ENCODE measurements around the gene TMEM127. TPM values are rescaled to one million over a fixed set of nuclear protein-coding genes. Genes with fewer than 3 reads are reported as not detected.

Gene TMEM127
- total RNA-seq, 1 donor from 2014 or later = 40.0 TPM

- Histone ChIP-seq H3K9me3 (no peaks in the 10 kb centered on the region), H3K27ac (no peak overlapping the region), H3K4me3 (no peak overlapping the region), H3K27me3 (no peaks in the 10 kb centered on the region), H3K4me1 (peaks cover 23% of the 10 kb centered on the region), H3K36me3 (no peaks in the 10 kb centered on the region)
- no peak for DNase-seq (ENCODE audit: extremely low spot score in 2 of 2)
- intact Hi-C loops (cut with DNase I) = no loop called here
- TF ChIP-seq POLR2A (IDR thresholded peaks at IDR 0.05) (no peak), POLR2AphosphoS5 (IDR thresholded peaks at IDR 0.05; ENCODE audit: insufficient read depth in 1 of 2, low read depth in 1 of 2) (no peak)
- TF ChIP-seq, protein P1, sequence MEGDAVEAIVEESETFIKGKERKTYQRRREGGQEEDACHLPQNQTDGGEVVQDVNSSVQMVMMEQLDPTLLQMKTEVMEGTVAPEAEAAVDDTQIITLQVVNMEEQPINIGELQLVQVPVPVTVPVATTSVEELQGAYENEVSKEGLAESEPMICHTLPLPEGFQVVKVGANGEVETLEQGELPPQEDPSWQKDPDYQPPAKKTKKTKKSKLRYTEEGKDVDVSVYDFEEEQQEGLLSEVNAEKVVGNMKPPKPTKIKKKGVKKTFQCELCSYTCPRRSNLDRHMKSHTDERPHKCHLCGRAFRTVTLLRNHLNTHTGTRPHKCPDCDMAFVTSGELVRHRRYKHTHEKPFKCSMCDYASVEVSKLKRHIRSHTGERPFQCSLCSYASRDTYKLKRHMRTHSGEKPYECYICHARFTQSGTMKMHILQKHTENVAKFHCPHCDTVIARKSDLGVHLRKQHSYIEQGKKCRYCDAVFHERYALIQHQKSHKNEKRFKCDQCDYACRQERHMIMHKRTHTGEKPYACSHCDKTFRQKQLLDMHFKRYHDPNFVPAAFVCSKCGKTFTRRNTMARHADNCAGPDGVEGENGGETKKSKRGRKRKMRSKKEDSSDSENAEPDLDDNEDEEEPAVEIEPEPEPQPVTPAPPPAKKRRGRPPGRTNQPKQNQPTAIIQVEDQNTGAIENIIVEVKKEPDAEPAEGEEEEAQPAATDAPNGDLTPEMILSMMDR (IDR thresholded peaks at IDR 0.05) = no peak
These were observed 20.0 kb downstream of the TMEM127 start for GRCh38 chr2:96245609-96246390.

DNA sequence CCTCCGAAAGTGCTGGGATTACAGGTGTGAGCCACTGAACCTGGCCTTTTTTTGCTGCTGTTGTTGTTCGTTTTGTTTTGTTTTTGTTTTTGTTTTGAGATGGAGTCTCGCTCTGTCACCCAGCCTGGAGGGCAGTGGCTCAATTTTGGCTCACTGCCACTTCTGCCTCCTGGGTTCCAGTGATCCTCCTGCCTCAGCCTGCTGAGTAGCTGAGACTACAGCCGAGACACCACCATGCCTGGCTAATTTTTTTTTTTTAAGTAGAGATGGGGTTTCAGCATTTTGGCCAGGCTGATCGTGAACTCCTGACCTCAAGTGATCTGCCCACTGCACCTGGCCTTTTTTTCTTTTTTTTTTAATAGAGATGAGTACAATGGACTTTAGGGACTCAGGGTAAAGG, 22.0 kb downstream of the TMEM127 start:
- Histone ChIP-seq H3K36me3 (no peaks in the 10 kb centered on the region), H3K4me3 (no peak overlapping the region), H3K27me3 (no peaks in the 10 kb centered on the region), H3K27ac (no peak overlapping the region), H3K4me1 (peaks cover 13% of the 10 kb centered on the region), H3K9me3 (no peaks in the 10 kb centered on the region)
- intact Hi-C loops (cut with DNase I) = no loop called here
- no peak for TF ChIP-seq POLR2AphosphoS5 (IDR thresholded peaks at IDR 0.05; ENCODE audit: insufficient read depth in 1 of 2, low read depth in 1 of 2)
- DNase-seq (ENCODE audit: extremely low spot score in 2 of 2) = no peak

GRCh38 chr2:96241900-96242611, 23.7 kb downstream of the TMEM127 start:
- no peak for DNase-seq (ENCODE audit: extremely low spot score in 2 of 2)
- no peak overlapping the region for H3K4me3 ChIP-seq
- intact Hi-C loops (cut with DNase I) = no loop called here
- H3K4me1 ChIP-seq = peaks cover 8% of the 10 kb centered on the region
- peak overlapping the region; percentile 66 for H3K27ac ChIP-seq
- no peaks in the 10 kb centered on the region for H3K9me3 ChIP-seq
- H3K27me3 ChIP-seq = no peaks in the 10 kb centered on the region
- TF ChIP-seq POLR2AphosphoS5 (IDR thresholded peaks at IDR 0.05; ENCODE audit: insufficient read depth in 1 of 2, low read depth in 1 of 2) (no peak), POLR2A (IDR thresholded peaks at IDR 0.05) (no peak)
- TF ChIP-seq, protein P1 (IDR thresholded peaks at IDR 0.05) = no peak
- H3K36me3 ChIP-seq = no peaks in the 10 kb centered on the region

DNA sequence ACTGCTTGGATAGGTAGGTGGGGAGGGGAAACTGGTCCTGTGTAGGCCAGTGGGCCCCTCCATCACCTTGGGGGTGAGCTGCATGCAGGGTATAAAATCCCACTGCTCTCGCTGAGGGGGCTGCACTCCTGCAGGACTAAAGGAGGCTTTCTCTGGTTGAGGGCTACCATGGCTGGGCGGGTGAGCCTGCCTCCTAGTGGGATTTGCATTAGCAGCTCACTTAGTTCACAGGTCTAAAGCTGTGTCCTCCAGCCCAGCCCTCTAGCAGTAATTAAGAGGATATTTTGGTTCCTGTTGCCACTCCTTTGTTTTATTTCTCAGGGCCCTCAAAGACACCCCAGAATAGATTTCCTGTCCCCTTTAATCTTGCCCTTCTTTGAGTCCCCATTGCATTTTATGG, 24.6 kb downstream of the TMEM127 start:
- DNase-seq (ENCODE audit: extremely low spot score in 2 of 2) = no peak
- Histone ChIP-seq H3K27ac (no peak overlapping the region), H3K4me1 (peaks cover 8% of the 10 kb centered on the region), H3K9me3 (no peaks in the 10 kb centered on the region), H3K36me3 (no peaks in the 10 kb centered on the region), H3K4me3 (no peak overlapping the region), H3K27me3 (no peaks in the 10 kb centered on the region)
- intact Hi-C loops (cut with DNase I) = no loop called here
- TF ChIP-seq, protein P1 (IDR thresholded peaks at IDR 0.05) = no peak

DNA sequence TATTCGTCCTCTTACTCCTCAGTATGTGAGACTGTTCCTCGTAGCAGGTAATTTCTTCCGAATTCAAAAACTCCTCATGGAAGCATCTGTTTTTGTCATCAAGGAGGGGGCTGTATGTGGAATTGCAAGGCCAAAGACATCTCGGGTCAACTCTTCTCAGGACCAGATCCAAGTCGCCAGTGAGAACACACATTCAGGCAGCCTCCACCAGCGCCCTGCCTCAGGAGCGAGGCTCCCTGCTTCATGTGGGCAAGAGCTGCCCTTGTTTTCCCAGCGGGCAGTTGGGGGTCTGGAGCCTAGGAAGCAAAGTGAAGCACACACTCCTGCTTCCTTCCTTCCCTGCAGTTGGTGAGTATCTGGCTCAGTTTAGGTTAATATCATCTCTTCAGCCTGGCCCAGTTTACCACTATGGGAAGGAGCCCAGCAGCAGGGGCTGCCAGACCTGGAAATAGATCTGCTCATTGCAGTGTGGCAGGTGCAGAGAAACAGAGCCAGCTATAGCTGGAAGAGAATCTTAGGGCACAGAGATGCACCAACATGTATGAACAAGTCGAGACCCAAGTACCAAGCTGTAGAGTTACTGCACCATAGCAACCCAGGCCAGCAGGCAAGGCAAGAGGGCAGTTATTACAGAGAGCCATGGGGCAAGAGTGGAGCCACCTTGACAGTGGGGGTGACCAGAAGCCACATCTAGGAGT, 25.3 kb downstream of the TMEM127 start:
- Histone ChIP-seq H3K4me1 (peaks cover 8% of the 10 kb centered on the region), H3K36me3 (no peaks in the 10 kb centered on the region), H3K4me3 (no peak overlapping the region), H3K27me3 (no peaks in the 10 kb centered on the region), H3K27ac (no peak overlapping the region), H3K9me3 (no peaks in the 10 kb centered on the region)
- TF ChIP-seq POLR2AphosphoS5 (IDR thresholded peaks at IDR 0.05; ENCODE audit: insufficient read depth in 1 of 2, low read depth in 1 of 2) = no peak
- no peak for TF ChIP-seq POLR2A (IDR thresholded peaks at IDR 0.05)
- TF ChIP-seq, protein P1 (IDR thresholded peaks at IDR 0.05) = no peak
- DNase-seq (ENCODE audit: extremely low spot score in 2 of 2) = no peak
- intact Hi-C loops (cut with DNase I) = no loop called here

Measured in vagina (tissue), 2 donors.